Measurements from ENCODE around the gene SPX. TPM values are rescaled to one million over a fixed set of nuclear protein-coding genes. Genes with fewer than 3 reads are reported as not detected.

The SPX gene
- total and polyA plus RNA-seq, 2 of the 4 experiments (the other 2 are of a cell fraction) = under 0.01 to 0.12 TPM

GRCh38 chr12:21502872-21503271 lies 23.2 kb upstream of the SPX start:
- H3K36me3 ChIP-seq (ENCODE audit: control insufficient read depth, insufficient read depth, low read length) = no peaks in the 10 kb centered on the region
- no peak overlapping the region for H2AK5ac ChIP-seq (ENCODE audit: low read depth, low read length)
- H3K27ac ChIP-seq (ENCODE audit: insufficient read depth, low read length) = no peak overlapping the region
- no peak overlapping the region for H2BK120ac ChIP-seq (ENCODE audit: low read depth, low read length)
- H3K4me3 ChIP-seq (ENCODE audit: insufficient read depth, low read depth, low read length) = peak overlapping the region; percentile 60
- no peak overlapping the region; the same call in 1 of the 2 replicates for H3K4ac ChIP-seq (ENCODE audit: low read depth, low read length)
- H2AFZ ChIP-seq (replicated peaks; ENCODE audit: low read length, poor library complexity) = no peak overlapping the region
- DNase-seq (no peak), ATAC-seq (ENCODE audit: low read depth) (no peak)
- H4K91ac ChIP-seq (ENCODE audit: insufficient read depth, low read depth, low read length) = no peak overlapping the region
- no peak overlapping the region for H2BK20ac ChIP-seq (ENCODE audit: low read depth, low read length)
- dilution Hi-C loops (cut with HindIII; ENCODE audit: low sequenced_read_pairs, unreplicated experiment) (no loop called here), intact Hi-C loops (cut with micrococcal nuclease) (loop anchor here (5.0 kb wide), 1 partner anchor 154 kb away; the partner anchor contains the start of gene LDHB), in situ Hi-C loops (cut with MboI; ENCODE audit: low sequenced_read_pairs) (loop anchor here (10.0 kb wide), 1 partner anchor 142 kb away; no protein-coding TSS in a partner anchor)
- H3K4me2 ChIP-seq (ENCODE audit: low read depth, low read length) = peak overlapping the region; percentile 89
- H4K5ac ChIP-seq (ENCODE audit: low read depth, low read length) = no peak overlapping the region
- peaks cover 2% of the 10 kb centered on the region for H3K4me1 ChIP-seq (ENCODE audit: control insufficient read depth, insufficient read depth, low read length)
- no peaks in the 10 kb centered on the region for H3K27me3 ChIP-seq (ENCODE audit: control insufficient read depth, insufficient read depth, low read length)
- peak overlapping the region; percentile 93; the same call in 1 of the 2 replicates for H3K9ac ChIP-seq (ENCODE audit: low read depth, low read length)
- peaks cover 4% of the 10 kb centered on the region; the same call in 1 of the 2 replicates for H3K9me1 ChIP-seq (ENCODE audit: insufficient read depth, low read length)
- H4K20me1 ChIP-seq (ENCODE audit: insufficient read depth, low read length) = peaks cover 13% of the 10 kb centered on the region; the same call in 1 of the 2 replicates
- H2BK15ac ChIP-seq (ENCODE audit: low read depth, low read length) = no peak overlapping the region
- no peak overlapping the region for H3K18ac ChIP-seq (ENCODE audit: low read depth, low read length)
- H3K56ac ChIP-seq (ENCODE audit: extremely low read depth, insufficient read depth, low read length) = no peak overlapping the region
- H3K14ac ChIP-seq (replicated peaks; ENCODE audit: low read depth, low read length) = no peak overlapping the region
- H3K23ac ChIP-seq (ENCODE audit: low read depth, low read length) = no peak overlapping the region
- TF ChIP-seq, protein P1, sequence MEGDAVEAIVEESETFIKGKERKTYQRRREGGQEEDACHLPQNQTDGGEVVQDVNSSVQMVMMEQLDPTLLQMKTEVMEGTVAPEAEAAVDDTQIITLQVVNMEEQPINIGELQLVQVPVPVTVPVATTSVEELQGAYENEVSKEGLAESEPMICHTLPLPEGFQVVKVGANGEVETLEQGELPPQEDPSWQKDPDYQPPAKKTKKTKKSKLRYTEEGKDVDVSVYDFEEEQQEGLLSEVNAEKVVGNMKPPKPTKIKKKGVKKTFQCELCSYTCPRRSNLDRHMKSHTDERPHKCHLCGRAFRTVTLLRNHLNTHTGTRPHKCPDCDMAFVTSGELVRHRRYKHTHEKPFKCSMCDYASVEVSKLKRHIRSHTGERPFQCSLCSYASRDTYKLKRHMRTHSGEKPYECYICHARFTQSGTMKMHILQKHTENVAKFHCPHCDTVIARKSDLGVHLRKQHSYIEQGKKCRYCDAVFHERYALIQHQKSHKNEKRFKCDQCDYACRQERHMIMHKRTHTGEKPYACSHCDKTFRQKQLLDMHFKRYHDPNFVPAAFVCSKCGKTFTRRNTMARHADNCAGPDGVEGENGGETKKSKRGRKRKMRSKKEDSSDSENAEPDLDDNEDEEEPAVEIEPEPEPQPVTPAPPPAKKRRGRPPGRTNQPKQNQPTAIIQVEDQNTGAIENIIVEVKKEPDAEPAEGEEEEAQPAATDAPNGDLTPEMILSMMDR (conservative IDR thresholded peaks at IDR 0.05; ENCODE audit: low read depth, low read length) = no peak
- TF ChIP-seq POLR2A (IDR thresholded peaks at IDR 0.05; ENCODE audit: low read depth, low read length) = no peak
- no peak for TF ChIP-seq ELK1 (IDR thresholded peaks at IDR 0.05; ENCODE audit: borderline replicate concordance, low read depth, low read length)
- TF ChIP-seq MAZ (IDR thresholded peaks at IDR 0.05; ENCODE audit: borderline replicate concordance, low read depth, low read length) = no peak
- no peak for TF ChIP-seq CEBPB (IDR thresholded peaks at IDR 0.05; ENCODE audit: low read depth, low read length)
- TF ChIP-seq RCOR1 (IDR thresholded peaks at IDR 0.05; ENCODE audit: insufficient replicate concordance, low read length) = no peak
- TF ChIP-seq SMC3 (IDR thresholded peaks at IDR 0.05; ENCODE audit: low read depth, low read length) = no peak
- TF ChIP-seq, protein P2, sequence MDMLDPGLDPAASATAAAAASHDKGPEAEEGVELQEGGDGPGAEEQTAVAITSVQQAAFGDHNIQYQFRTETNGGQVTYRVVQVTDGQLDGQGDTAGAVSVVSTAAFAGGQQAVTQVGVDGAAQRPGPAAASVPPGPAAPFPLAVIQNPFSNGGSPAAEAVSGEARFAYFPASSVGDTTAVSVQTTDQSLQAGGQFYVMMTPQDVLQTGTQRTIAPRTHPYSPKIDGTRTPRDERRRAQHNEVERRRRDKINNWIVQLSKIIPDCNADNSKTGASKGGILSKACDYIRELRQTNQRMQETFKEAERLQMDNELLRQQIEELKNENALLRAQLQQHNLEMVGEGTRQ (IDR thresholded peaks at IDR 0.05; ENCODE audit: low read depth, low read length) = no peak
- no peak overlapping the region for H2BK5ac ChIP-seq (ENCODE audit: low read depth, low read length, poor library complexity, severe bottlenecking)
- ChIA-PET POLR2A (ENCODE audit: unreplicated experiment) (no interaction called here), CTCF (no interaction called here)
- H3K79me1 ChIP-seq (ENCODE audit: low read depth in 1 of 2, low read length in 2 of 2) = peaks cover 16 to 33% of the 10 kb centered on the region in 2 experiments
- H3K9me3 ChIP-seq (ENCODE audit: control insufficient read depth, insufficient read depth, low read length) = no peaks in the 10 kb centered on the region
- WGBS, 2 experiments (ENCODE audit: extremely low coverage in 2 of 2, insufficient read length in 1 of 2) = no CpG with 5 or more reads among the region's 1 CpG
- H4K8ac ChIP-seq (ENCODE audit: low read depth in 2 of 2, low read length in 2 of 2) = no peak overlapping the region
- no TSS peak for BruUV-seq (replicated peaks)
- no peak overlapping the region for H2AK9ac ChIP-seq (replicated peaks; ENCODE audit: low read depth, low read length, poor library complexity)
